NCI-H2171 (cell line): ENCODE results near the gene BLOC1S5.
"Not testable (repeated sequence)": the region's sequence is repeated elsewhere in the genome, so short reads cannot be mapped to it uniquely, and the experiment has no call there.

ENCODE experiments used
- DNase-seq: peaks from one replicate; lab custom pipeline; 2025; lab: John Stamatoyannopoulos, UW

BLOC1S5 gene

GRCh38 chr6:8080362-8081151, 16.4 kb upstream of the BLOC1S5 start:
- no peak for DNase-seq

- no peak for DNase-seq
These were observed 14.9 kb upstream of the BLOC1S5 start for GRCh38 chr6:8079126-8079525.

- DNase-seq, result no peak
These were observed 13.8 kb upstream of the BLOC1S5 start for GRCh38 chr6:8077991-8078390.

GRCh38 chr6:8075704-8076103, 11.5 kb upstream of the BLOC1S5 start:
- no peak for DNase-seq

GRCh38 chr6:8075185-8075584, 11.0 kb upstream of the BLOC1S5 start:
- no peak for DNase-seq

GRCh38 chr6:8074213-8074612, 10.0 kb upstream of the BLOC1S5 start:
- DNase-seq, result no peak

- no peak for DNase-seq
These were observed 9.6 kb upstream of the BLOC1S5 start for GRCh38 chr6:8073758-8074157.

- no peak for DNase-seq
These were observed 6.5 kb upstream of the BLOC1S5 start for GRCh38 chr6:8070718-8071117.

GRCh38 chr6:8069631-8070284, 5.6 kb upstream of the BLOC1S5 start:
- no peak for DNase-seq

GRCh38 chr6:8069151-8069550, 5.0 kb upstream of the BLOC1S5 start:
- no peak for DNase-seq

GRCh38 chr6:8066108-8066507, 1.9 kb upstream of the BLOC1S5 start:
- no peak for DNase-seq

GRCh38 chr6:8065519-8065911, 1.3 kb upstream of the BLOC1S5 start:
- no peak for DNase-seq

- DNase-seq, result no peak
These were observed 689 bp upstream of the BLOC1S5 start for GRCh38 chr6:8064638-8065518.

GRCh38 chr6:8061736-8062135, 2.5 kb downstream of the BLOC1S5 start:
- no peak for DNase-seq

- no peak for DNase-seq
These were observed 3.8 kb downstream of the BLOC1S5 start for GRCh38 chr6:8060346-8060745.

- no peak for DNase-seq
These were observed 5.1 kb downstream of the BLOC1S5 start for GRCh38 chr6:8059129-8059528.

GRCh38 chr6:8057793-8058192, 6.4 kb downstream of the BLOC1S5 start:
- no peak for DNase-seq

- DNase-seq, result no peak
These were observed 6.9 kb downstream of the BLOC1S5 start for GRCh38 chr6:8057263-8057662.

- no peak for DNase-seq
These were observed 9.9 kb downstream of the BLOC1S5 start for GRCh38 chr6:8054276-8054675.

- no peak for DNase-seq
These were observed 16.5 kb downstream of the BLOC1S5 start for GRCh38 chr6:8047541-8048292.

- DNase-seq, result not testable (repeated sequence)
These were observed 18.4 kb downstream of the BLOC1S5 start for GRCh38 chr6:8045769-8046168.

GRCh38 chr6:8043221-8043620, 21.0 kb downstream of the BLOC1S5 start:
- no peak for DNase-seq
